HG03378 (cell line): Measurements from ENCODE around the gene TERT.
"Not testable (repeated sequence)": the region's sequence is repeated elsewhere in the genome, so short reads cannot be mapped to it uniquely, and the experiment has no call there.

ENCODE experiments used
- ATAC-seq: cut with Tn5 transposase; IDR thresholded peaks from one replicate; pipeline ENCODE4 v1.9.1; 2021; ENCODE audit warnings: mild to moderate bottlenecking, moderate library complexity; ENCODE audit not compliant: unreplicated experiment

The TERT gene

GRCh38 chr5:1297243-1297642 is 2.4 kb upstream of the TERT start:
- ATAC-seq: no peak

- no peak for ATAC-seq
Observed at GRCh38 chr5:1295650-1296037, 776 bp upstream of the TERT start.

GRCh38 chr5:1294206-1294834 is 548 bp downstream of the TERT start:
- no peak for ATAC-seq

- no peak for ATAC-seq
Observed at GRCh38 chr5:1293416-1294205, 1.3 kb downstream of the TERT start.

GRCh38 chr5:1292846-1293415 is 1.9 kb downstream of the TERT start:
- ATAC-seq: no peak

- ATAC-seq: no peak
Observed at GRCh38 chr5:1292139-1292538, 2.7 kb downstream of the TERT start.

GRCh38 chr5:1291611-1292080 is 3.2 kb downstream of the TERT start:
- no peak for ATAC-seq

GRCh38 chr5:1290956-1291355 is 3.9 kb downstream of the TERT start:
- ATAC-seq: not testable (repeated sequence)

GRCh38 chr5:1289559-1289958 is 5.3 kb downstream of the TERT start:
- ATAC-seq: not testable (repeated sequence)

GRCh38 chr5:1288439-1289335 is 6.2 kb downstream of the TERT start:
- no peak for ATAC-seq

GRCh38 chr5:1285883-1286291 is 9.0 kb downstream of the TERT start:
- ATAC-seq: no peak

- no peak for ATAC-seq
Observed at GRCh38 chr5:1285141-1285540, 9.7 kb downstream of the TERT start.

- not testable (repeated sequence) for ATAC-seq
Observed at GRCh38 chr5:1284336-1284970, 10.4 kb downstream of the TERT start.

- not testable (repeated sequence) for ATAC-seq
Observed at GRCh38 chr5:1283729-1284041, 11.2 kb downstream of the TERT start.

- ATAC-seq: not testable (repeated sequence)
Observed at GRCh38 chr5:1282993-1283728, 11.7 kb downstream of the TERT start.

GRCh38 chr5:1282131-1282992 is 12.5 kb downstream of the TERT start:
- no peak for ATAC-seq

- no peak for ATAC-seq
Observed at GRCh38 chr5:1281038-1281882, 13.6 kb downstream of the TERT start.
